KMS-11 (cell line): ENCODE results near the gene SORCS2.

Experiments used
- H2AFZ ChIP-seq: fragments of 200-600 bp; sonication (generic); 2 replicates; pipeline ENCODE4 v1.6.1; 2016; ENCODE audit warnings: antibody characterized with exemption, mixed run types, low read depth
- H3K27ac ChIP-seq: fragments of 200-600 bp; sonication (generic); 2 replicates; pipeline ENCODE4 v1.6.1; 2016; ENCODE audit warnings: mild to moderate bottlenecking, mixed run types
- H3K27me3 ChIP-seq: fragments of 200-600 bp; sonication (generic); 2 replicates; pipeline ENCODE4 v1.6.1; 2017; ENCODE audit warnings: mild to moderate bottlenecking, low read depth, mixed run types, moderate library complexity; ENCODE audit not compliant: insufficient read depth
- H3K36me3 ChIP-seq: fragments of 200-600 bp; sonication (generic); 2 replicates; pipeline ENCODE4 v1.6.1; 2017; ENCODE audit warnings: mild to moderate bottlenecking, mixed run types; ENCODE audit not compliant: insufficient read depth
- H3K4me1 ChIP-seq: fragments of 200-600 bp; sonication (generic); 2 replicates; pipeline ENCODE4 v1.6.1; 2016; ENCODE audit warnings: mild to moderate bottlenecking, low read depth, mixed run types; ENCODE audit not compliant: poor library complexity, severe bottlenecking
- H3K4me2 ChIP-seq: fragments of 200-600 bp; sonication (generic); 2 replicates; pipeline ENCODE4 v1.7.0; 2016; ENCODE audit warnings: mild to moderate bottlenecking, mixed run types
- H3K4me3 ChIP-seq: fragments of 200-600 bp; sonication (generic); IDR thresholded peaks from 2 replicates; pipeline ENCODE4 v1.6.1; 2017; ENCODE audit warnings: low read depth, low read length, mixed read lengths; ENCODE audit not compliant: insufficient read depth
- H3K79me2 ChIP-seq: fragments of 200-600 bp; sonication (generic); 2 replicates; pipeline ENCODE4 v1.6.1; 2016; ENCODE audit warnings: low read depth, mixed run types; ENCODE audit not compliant: insufficient read depth
- H3K9ac ChIP-seq: fragments of 200-600 bp; sonication (generic); 2 replicates; pipeline ENCODE4 v1.6.1; 2016; ENCODE audit warnings: mild to moderate bottlenecking, mixed run types
- H4K20me1 ChIP-seq: fragments of 200-600 bp; sonication (generic); 2 replicates; pipeline ENCODE4 v1.6.1; 2016; ENCODE audit warnings: mild to moderate bottlenecking, mixed run types; ENCODE audit not compliant: insufficient read depth
- CTCF ChIP-seq: fragments of 200-600 bp; sonication (generic); conservative IDR thresholded peaks from 2 replicates; pipeline ENCODE4 v1.6.1; 2017; ENCODE audit warnings: low read depth, mild to moderate bottlenecking, antibody characterized with exemption, low read length, moderate library complexity, mixed read lengths

Gene SORCS2

GRCh38 chr4:7465017-7465416, 272.7 kb downstream of the SORCS2 start:
- Histone ChIP-seq H3K4me3 (no peak overlapping the region), H3K79me2 (no peaks in the 10 kb centered on the region), H3K27ac (no peak overlapping the region), H4K20me1 (no peaks in the 10 kb centered on the region), H3K36me3 (no peaks in the 10 kb centered on the region), H2AFZ (no peak overlapping the region), H3K9ac (no peak overlapping the region), H3K4me1 (no peaks in the 10 kb centered on the region), H3K27me3 (no peaks in the 10 kb centered on the region; the same call in 1 of the 2 replicates), H3K4me2 (no peak overlapping the region)
- TF ChIP-seq CTCF: no peak

- no peaks in the 10 kb centered on the region for H3K4me1 ChIP-seq
- no peaks in the 10 kb centered on the region for H3K36me3 ChIP-seq
- TF ChIP-seq CTCF: no peak
- H2AFZ ChIP-seq: no peak overlapping the region
- H3K4me3 ChIP-seq: no peak overlapping the region
- no peaks in the 10 kb centered on the region; the same call in 1 of the 2 replicates for H3K27me3 ChIP-seq
- H3K9ac ChIP-seq: no peak overlapping the region
- no peaks in the 10 kb centered on the region for H4K20me1 ChIP-seq
- H3K27ac ChIP-seq: no peak overlapping the region
- H3K4me2 ChIP-seq: no peak overlapping the region
- no peaks in the 10 kb centered on the region for H3K79me2 ChIP-seq
Measured at GRCh38 chr4:7466215-7466614, 273.9 kb downstream of the SORCS2 start.

GRCh38 chr4:7466904-7467303, 274.6 kb downstream of the SORCS2 start:
- H4K20me1 ChIP-seq: no peaks in the 10 kb centered on the region
- H3K27me3 ChIP-seq: no peaks in the 10 kb centered on the region; the same call in 1 of the 2 replicates
- H3K4me2 ChIP-seq: no peak overlapping the region
- H3K4me1 ChIP-seq: no peaks in the 10 kb centered on the region
- no peak for TF ChIP-seq CTCF
- H3K79me2 ChIP-seq: no peaks in the 10 kb centered on the region
- H3K9ac ChIP-seq: no peak overlapping the region
- no peak overlapping the region for H3K27ac ChIP-seq
- H3K4me3 ChIP-seq: no peak overlapping the region
- H2AFZ ChIP-seq: no peak overlapping the region
- no peaks in the 10 kb centered on the region for H3K36me3 ChIP-seq

GRCh38 chr4:7467471-7467870, 275.1 kb downstream of the SORCS2 start:
- Histone ChIP-seq H3K27ac (no peak overlapping the region), H3K79me2 (no peaks in the 10 kb centered on the region), H3K27me3 (no peaks in the 10 kb centered on the region; the same call in 1 of the 2 replicates), H3K4me3 (no peak overlapping the region), H3K4me2 (no peak overlapping the region), H3K36me3 (no peaks in the 10 kb centered on the region), H2AFZ (no peak overlapping the region), H4K20me1 (no peaks in the 10 kb centered on the region), H3K4me1 (no peaks in the 10 kb centered on the region), H3K9ac (no peak overlapping the region)
- no peak for TF ChIP-seq CTCF
